OCI-LY7 (cell line): ENCODE results near the gene SLC35A5. TPM values are rescaled to one million over a fixed set of nuclear protein-coding genes. Genes with fewer than 3 reads are reported as not detected.

ENCODE experiments used
- BruUV-seq: library from RNA; stranded (reverse); fragments of 400-500 nt; replicated peaks from 2 replicates; lab custom pipeline; 2021; lab: Mats Ljungman, UMichigan
- CTCF ChIA-PET: fragments of 300-600 bp; sonication (Branson Sonifier 250); formaldehyde crosslinking; loops from one replicate; lab custom pipeline; 2022; ENCODE audit warnings: antibody characterized with exemption; ENCODE audit not compliant: unreplicated experiment; lab: Charles Lee
- POLR2A ChIA-PET: fragments of 300-600 bp; sonication (Branson Sonifier 250); formaldehyde crosslinking; loops from one replicate; lab custom pipeline; 2022; ENCODE audit warnings: antibody characterized with exemption; lab: Charles Lee
- DNase-seq: peaks from one replicate; pipeline ENCODE4 v3.0.0-alpha.2; 2015; ENCODE audit warnings: low spot score
- H2AFZ ChIP-seq: fragments of 200-600 bp; sonication (generic), shearing (Covaris generic); 2 replicates; pipeline ENCODE4 v1.6.1; 2014; ENCODE audit warnings: mild to moderate bottlenecking, antibody characterized with exemption, low read length, moderate library complexity
- H3K27ac ChIP-seq: fragments of 200-600 bp; sonication (generic); 2 replicates; pipeline ENCODE4 v1.5.1; 2014; ENCODE audit warnings: mixed run types, low read depth, mild to moderate bottlenecking, moderate library complexity, low read length, inconsistent platforms; ENCODE audit not compliant: poor library complexity, severe bottlenecking
- H3K36me3 ChIP-seq: fragments of 200-600 bp; sonication (generic); 2 replicates; pipeline ENCODE4 v1.6.1; 2014; ENCODE audit warnings: mild to moderate bottlenecking, antibody characterized with exemption, low read length, moderate library complexity, mixed read lengths; ENCODE audit not compliant: insufficient read depth
- H3K4me1 ChIP-seq: fragments of 200-600 bp; sonication (generic); 2 replicates; pipeline ENCODE4 v1.5.1; 2014; ENCODE audit warnings: mild to moderate bottlenecking, low read length; ENCODE audit not compliant: insufficient read depth, poor library complexity, severe bottlenecking
- H3K4me2 ChIP-seq: fragments of 200-600 bp; sonication (generic); 2 replicates; pipeline ENCODE4 v1.6.1; 2014; ENCODE audit warnings: mild to moderate bottlenecking, low read length
- H3K4me3 ChIP-seq: fragments of 200-600 bp; sonication (generic); 2 replicates; pipeline ENCODE4 v1.5.1; 2014; ENCODE audit warnings: mild to moderate bottlenecking, low read depth, low read length; ENCODE audit not compliant: poor library complexity, severe bottlenecking
- H3K79me2 ChIP-seq: fragments of 200-600 bp; sonication (generic); 2 replicates; pipeline ENCODE4 v1.6.1; 2016; ENCODE audit warnings: low read depth, mild to moderate bottlenecking, low read length, moderate library complexity, mixed read lengths; ENCODE audit not compliant: insufficient read depth
- H3K9me2 ChIP-seq: fragments of 200-600 bp; sonication (generic); 2 replicates; pipeline ENCODE4 v1.6.1; 2016; ENCODE audit warnings: mild to moderate bottlenecking, low read length, mixed read lengths; ENCODE audit not compliant: insufficient read depth
- H3K9me3 ChIP-seq: fragments of 200-600 bp; sonication (generic); 2 replicates; pipeline ENCODE4 v1.6.1; 2014; ENCODE audit warnings: mild to moderate bottlenecking, mixed run types, low read length, mixed read lengths
- H4K20me1 ChIP-seq: fragments of 200-600 bp; sonication (generic); 2 replicates; pipeline ENCODE4 v1.6.1; 2014; ENCODE audit warnings: mild to moderate bottlenecking, antibody characterized with exemption, low read length, moderate library complexity, mixed read lengths; ENCODE audit not compliant: insufficient read depth
- EZH2phosphoT487 ChIP-seq: fragments of 200-600 bp; sonication (generic); IDR thresholded peaks from 2 replicates; pipeline ENCODE4 v1.6.1; 2018; ENCODE audit warnings: low read depth, borderline replicate concordance, mild to moderate bottlenecking, mixed run types, antibody characterized with exemption, low read length, moderate library complexity, mixed read lengths
- intact Hi-C: fragments of 100-400 bp; cut with micrococcal nuclease; formaldehyde crosslinking; loops from one replicate; pipeline ENCODE4 v1.10.0; 2022; ENCODE audit not compliant: unreplicated experiment
- total RNA-seq, 2 experiments: library from RNA; depleted of rRNA in 1 of 2; stranded (reverse); fragments of >200 nt in 1 of 2; shearing (Covaris generic) in 1 of 2; gene quantifications; 2 replicates each; pipeline ENCODE4 v1.2.3, GENCODE V29; 2014 to 2022
- TF ChIP-seq, protein P1 (sequence below): fragments of 200-600 bp; sonication (generic); conservative IDR thresholded peaks from 2 replicates; pipeline ENCODE4 v1.5.1; 2014; ENCODE audit warnings: mild to moderate bottlenecking, antibody characterized with exemption, low read length, moderate library complexity, mixed read lengths

The SLC35A5 gene
- total RNA-seq, 2 experiments from 2014 or later: 12.4 to 22.7 TPM

DNA sequence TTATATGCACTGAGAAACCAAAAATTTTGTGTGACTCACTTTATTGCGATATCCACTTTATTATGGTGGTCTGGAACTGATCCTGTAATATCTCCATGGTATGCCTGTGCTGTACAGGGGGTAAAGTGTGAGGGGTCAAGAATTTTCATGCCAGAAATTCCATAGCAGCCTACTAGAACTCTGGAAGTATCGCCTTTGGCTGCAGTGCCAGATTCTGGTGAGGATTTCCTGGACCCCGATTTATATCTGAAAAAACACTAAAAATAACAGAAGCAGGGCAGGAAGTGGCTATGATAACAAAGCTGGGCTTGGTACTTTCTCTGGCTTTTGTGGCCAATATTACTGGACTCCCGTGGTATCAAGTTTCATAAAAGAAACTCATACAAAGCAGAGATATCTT, 42.7 kb downstream of the SLC35A5 start:
- POLR2A ChIA-PET: no interaction called here
- no peaks in the 10 kb centered on the region for H3K9me3 ChIP-seq
- H3K79me2 ChIP-seq: no peaks in the 10 kb centered on the region
- no peak for TF ChIP-seq EZH2phosphoT487
- TF ChIP-seq, protein P1, sequence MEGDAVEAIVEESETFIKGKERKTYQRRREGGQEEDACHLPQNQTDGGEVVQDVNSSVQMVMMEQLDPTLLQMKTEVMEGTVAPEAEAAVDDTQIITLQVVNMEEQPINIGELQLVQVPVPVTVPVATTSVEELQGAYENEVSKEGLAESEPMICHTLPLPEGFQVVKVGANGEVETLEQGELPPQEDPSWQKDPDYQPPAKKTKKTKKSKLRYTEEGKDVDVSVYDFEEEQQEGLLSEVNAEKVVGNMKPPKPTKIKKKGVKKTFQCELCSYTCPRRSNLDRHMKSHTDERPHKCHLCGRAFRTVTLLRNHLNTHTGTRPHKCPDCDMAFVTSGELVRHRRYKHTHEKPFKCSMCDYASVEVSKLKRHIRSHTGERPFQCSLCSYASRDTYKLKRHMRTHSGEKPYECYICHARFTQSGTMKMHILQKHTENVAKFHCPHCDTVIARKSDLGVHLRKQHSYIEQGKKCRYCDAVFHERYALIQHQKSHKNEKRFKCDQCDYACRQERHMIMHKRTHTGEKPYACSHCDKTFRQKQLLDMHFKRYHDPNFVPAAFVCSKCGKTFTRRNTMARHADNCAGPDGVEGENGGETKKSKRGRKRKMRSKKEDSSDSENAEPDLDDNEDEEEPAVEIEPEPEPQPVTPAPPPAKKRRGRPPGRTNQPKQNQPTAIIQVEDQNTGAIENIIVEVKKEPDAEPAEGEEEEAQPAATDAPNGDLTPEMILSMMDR: no peak
- no TSS peak for BruUV-seq
- no peaks in the 10 kb centered on the region for H4K20me1 ChIP-seq
- H3K4me3 ChIP-seq: no peak overlapping the region
- H2AFZ ChIP-seq: no peak overlapping the region
- H3K4me1 ChIP-seq: no peaks in the 10 kb centered on the region
- H3K9me2 ChIP-seq: no peaks in the 10 kb centered on the region
- intact Hi-C loops: no loop called here
- H3K36me3 ChIP-seq: no peaks in the 10 kb centered on the region
- CTCF ChIA-PET: no interaction called here
- no peak overlapping the region for H3K4me2 ChIP-seq
- no peak for DNase-seq
- H3K27ac ChIP-seq: no peak overlapping the region

DNA sequence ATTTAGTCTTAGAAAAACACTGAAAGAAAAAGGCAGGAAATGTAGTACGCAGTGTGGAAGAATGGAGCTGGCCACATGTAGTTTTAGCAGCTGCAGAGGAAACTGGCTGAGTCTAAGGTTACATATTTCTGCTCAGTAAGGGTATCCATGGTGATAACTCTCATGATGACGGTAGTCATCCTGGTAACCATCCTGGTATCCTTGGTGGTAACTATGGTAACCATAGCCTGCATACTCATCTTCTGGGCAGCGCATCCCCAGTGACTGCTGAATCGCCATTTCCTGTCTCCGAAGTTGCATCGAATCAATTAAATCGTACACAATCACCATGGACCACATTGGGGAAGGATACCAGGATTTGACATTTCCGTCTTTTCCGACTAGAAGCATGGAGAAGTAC, 43.4 kb downstream of the SLC35A5 start:
- ChIA-PET CTCF (no interaction called here), POLR2A (interaction anchor here (0.6 to 1.2 kb wide), 5 partner anchors 10 to 787 kb away, joined by 3 to 7 read pairs (median 3); no protein-coding TSS in a partner anchor)
- BruUV-seq: no TSS peak
- Histone ChIP-seq H3K4me3 (no peak overlapping the region), H3K9me2 (no peaks in the 10 kb centered on the region), H3K36me3 (no peaks in the 10 kb centered on the region), H4K20me1 (no peaks in the 10 kb centered on the region), H3K4me1 (no peaks in the 10 kb centered on the region), H3K9me3 (no peaks in the 10 kb centered on the region), H3K27ac (no peak overlapping the region), H2AFZ (no peak overlapping the region), H3K4me2 (no peak overlapping the region), H3K79me2 (no peaks in the 10 kb centered on the region)
- no peak for TF ChIP-seq EZH2phosphoT487
- TF ChIP-seq, protein P1: no peak
- DNase-seq: no peak
- intact Hi-C loops: no loop called here

DNA sequence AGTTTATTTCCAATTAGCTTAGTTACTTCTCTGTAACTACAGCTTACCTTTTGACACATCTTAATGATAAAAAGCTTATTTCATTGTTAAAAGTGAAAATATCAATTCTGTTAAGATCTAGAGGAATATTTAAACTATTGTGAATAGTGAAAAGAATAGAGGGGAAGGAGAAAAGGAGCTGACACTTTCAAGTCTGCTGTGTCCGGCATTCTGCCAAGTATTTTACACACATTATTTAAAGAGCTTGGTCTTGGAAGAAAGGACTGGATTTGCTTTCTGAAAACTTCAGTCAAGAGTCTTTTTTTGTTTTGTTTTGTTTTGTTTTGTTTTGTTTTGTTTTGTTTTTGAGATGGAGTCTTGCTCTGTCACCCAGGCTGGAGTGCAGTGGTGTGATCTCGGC, 44.3 kb downstream of the SLC35A5 start:
- DNase-seq: no peak
- H3K36me3 ChIP-seq: no peaks in the 10 kb centered on the region
- no peak overlapping the region for H3K4me2 ChIP-seq
- no peaks in the 10 kb centered on the region for H3K79me2 ChIP-seq
- TF ChIP-seq, protein P1: no peak
- TF ChIP-seq EZH2phosphoT487: no peak
- no peak overlapping the region for H3K27ac ChIP-seq
- no peak overlapping the region for H3K4me3 ChIP-seq
- no peaks in the 10 kb centered on the region for H3K9me3 ChIP-seq
- H3K9me2 ChIP-seq: no peaks in the 10 kb centered on the region
- POLR2A ChIA-PET: interaction anchor here (0.7 to 1.2 kb wide), 5 partner anchors 9 to 468 kb away, joined by 3 to 7 read pairs (median 3); no protein-coding TSS in a partner anchor
- intact Hi-C loops: no loop called here
- no peaks in the 10 kb centered on the region for H3K4me1 ChIP-seq
- no TSS peak for BruUV-seq
- CTCF ChIA-PET: no interaction called here
- no peak overlapping the region for H2AFZ ChIP-seq
- no peaks in the 10 kb centered on the region for H4K20me1 ChIP-seq
